Measurements from ENCODE around the gene MPC1L.
A peak's percentile ranks its signal among the peaks of the same experiment; 100 is the strongest.
"Not testable (repeated sequence)": the region's sequence is repeated elsewhere in the genome, so short reads cannot be mapped to it uniquely, and the experiment has no call there.

Gene MPC1L

GRCh38 chrX:40579900-40580536 is 43.2 kb upstream of the MPC1L start:
- Mint-ChIP-seq H3K9me3 (peaks cover 19% of the 10 kb centered on the region), H3K4me1 (peaks cover 10% of the 10 kb centered on the region), H3K27ac (no peak overlapping the region), H3K36me3 (ENCODE audit: low read depth) (no peaks in the 10 kb centered on the region), H3K4me3 (peak overlapping the region; percentile 88), H3K27me3 (ENCODE audit: low read depth, poor library complexity) (peaks cover 10% of the 10 kb centered on the region)
- no peak for DNase-seq
- no peak for TF ChIP-seq CTCF (IDR thresholded peaks at IDR 0.05)

- H3K27ac Mint-ChIP-seq = peak within 1 kb of the TSS; percentile 45
- no peak for TF ChIP-seq CTCF (IDR thresholded peaks at IDR 0.05)
- peak; percentile 83 for DNase-seq
- no peaks in the 10 kb centered on the region for H3K36me3 Mint-ChIP-seq (ENCODE audit: low read depth)
- H3K4me1 Mint-ChIP-seq = peaks cover 10% of the 10 kb centered on the region
- H3K27me3 Mint-ChIP-seq (ENCODE audit: low read depth, poor library complexity) = peaks cover 10% of the 10 kb centered on the region
- peak within 1 kb of the TSS; percentile 88 for H3K4me3 Mint-ChIP-seq
- peaks cover 23% of the 10 kb centered on the region for H3K9me3 Mint-ChIP-seq
These were observed 42.5 kb upstream of the MPC1L start, which contains the start of gene ATP6AP2 for GRCh38 chrX:40580537-40581335. TSS of gene ATP6AP2 (plus strand) at chrX:40580970. CDS start at chrX:40581066, 96 bp downstream.

DNA sequence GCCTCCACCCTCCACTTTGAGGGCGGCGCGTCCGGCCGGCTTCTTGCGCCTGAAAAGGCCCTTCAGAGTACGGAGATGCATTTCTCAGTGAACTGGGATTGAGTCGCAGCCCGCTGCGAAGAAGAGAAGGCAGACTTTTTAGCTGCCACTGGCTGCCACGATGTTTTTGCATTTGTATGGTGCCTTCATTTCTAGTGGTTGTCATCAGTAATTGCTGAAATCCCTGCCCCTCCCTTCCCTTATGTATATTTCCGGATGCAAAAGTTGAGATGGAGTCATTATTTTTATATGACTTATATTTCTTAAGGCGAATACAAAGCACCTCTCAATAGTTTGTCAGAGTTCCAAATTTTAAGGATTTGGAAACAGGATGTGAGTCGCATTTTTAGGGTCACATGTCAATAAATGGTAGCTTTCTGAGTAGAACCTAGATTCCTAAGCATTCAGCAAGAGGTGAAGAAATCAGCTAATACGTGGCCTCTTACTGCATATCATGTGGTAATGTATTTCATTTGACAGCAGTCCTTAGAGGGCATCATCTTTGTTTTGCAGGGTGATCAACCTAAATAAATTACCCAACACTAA is 41.8 kb upstream of the MPC1L start:
- Mint-ChIP-seq H3K4me1 (peaks cover 10% of the 10 kb centered on the region), H3K4me3 (peak overlapping the region; percentile 77), H3K36me3 (ENCODE audit: low read depth) (no peaks in the 10 kb centered on the region), H3K27me3 (ENCODE audit: low read depth, poor library complexity) (peaks cover 10% of the 10 kb centered on the region), H3K27ac (no peak overlapping the region), H3K9me3 (peaks cover 29% of the 10 kb centered on the region)
- DNase-seq = no peak
- TF ChIP-seq CTCF (IDR thresholded peaks at IDR 0.05) = no peak

GRCh38 chrX:40582178-40582577 is 41.0 kb upstream of the MPC1L start:
- Mint-ChIP-seq H3K9me3 (peaks cover 30% of the 10 kb centered on the region), H3K4me3 (peak overlapping the region; percentile 77), H3K4me1 (peaks cover 10% of the 10 kb centered on the region)
- not testable (repeated sequence) for H3K36me3 Mint-ChIP-seq (ENCODE audit: low read depth); DNase-seq; H3K27ac Mint-ChIP-seq; H3K27me3 Mint-ChIP-seq (ENCODE audit: low read depth, poor library complexity)

DNA sequence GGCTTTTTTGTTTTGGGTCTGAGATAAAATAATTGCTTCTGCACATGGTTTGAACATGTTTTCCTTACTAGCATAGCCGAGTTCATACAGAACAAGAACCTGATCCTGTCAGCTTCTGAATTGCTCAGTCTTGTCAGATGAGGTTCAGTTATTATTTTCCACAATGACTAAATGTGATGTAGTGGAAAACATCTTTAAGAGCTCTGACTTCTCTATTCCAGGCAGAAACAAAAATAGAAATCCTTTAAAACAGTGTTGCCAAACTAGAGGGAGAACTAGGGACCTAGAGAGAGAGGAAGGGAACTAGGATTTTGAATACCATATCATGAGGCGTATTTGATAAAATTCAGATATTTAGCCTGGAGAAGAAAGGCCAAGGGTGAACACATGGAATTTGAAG is 40.4 kb upstream of the MPC1L start:
- Mint-ChIP-seq H3K27ac (no peak overlapping the region), H3K4me3 (peak overlapping the region; percentile 77), H3K27me3 (ENCODE audit: low read depth, poor library complexity) (peaks cover 5% of the 10 kb centered on the region), H3K36me3 (ENCODE audit: low read depth) (no peaks in the 10 kb centered on the region), H3K9me3 (peaks cover 30% of the 10 kb centered on the region), H3K4me1 (peaks cover 10% of the 10 kb centered on the region)
- TF ChIP-seq CTCF (IDR thresholded peaks at IDR 0.05) = no peak
- DNase-seq = no peak

GRCh38 chrX:40587623-40588022 is 35.6 kb upstream of the MPC1L start:
- H3K36me3 Mint-ChIP-seq (ENCODE audit: low read depth); H3K4me3 Mint-ChIP-seq; DNase-seq; H3K27ac Mint-ChIP-seq; H3K27me3 Mint-ChIP-seq (ENCODE audit: low read depth, poor library complexity); H3K4me1 Mint-ChIP-seq: not testable (repeated sequence)
- H3K9me3 Mint-ChIP-seq = peaks cover 23% of the 10 kb centered on the region

DNA sequence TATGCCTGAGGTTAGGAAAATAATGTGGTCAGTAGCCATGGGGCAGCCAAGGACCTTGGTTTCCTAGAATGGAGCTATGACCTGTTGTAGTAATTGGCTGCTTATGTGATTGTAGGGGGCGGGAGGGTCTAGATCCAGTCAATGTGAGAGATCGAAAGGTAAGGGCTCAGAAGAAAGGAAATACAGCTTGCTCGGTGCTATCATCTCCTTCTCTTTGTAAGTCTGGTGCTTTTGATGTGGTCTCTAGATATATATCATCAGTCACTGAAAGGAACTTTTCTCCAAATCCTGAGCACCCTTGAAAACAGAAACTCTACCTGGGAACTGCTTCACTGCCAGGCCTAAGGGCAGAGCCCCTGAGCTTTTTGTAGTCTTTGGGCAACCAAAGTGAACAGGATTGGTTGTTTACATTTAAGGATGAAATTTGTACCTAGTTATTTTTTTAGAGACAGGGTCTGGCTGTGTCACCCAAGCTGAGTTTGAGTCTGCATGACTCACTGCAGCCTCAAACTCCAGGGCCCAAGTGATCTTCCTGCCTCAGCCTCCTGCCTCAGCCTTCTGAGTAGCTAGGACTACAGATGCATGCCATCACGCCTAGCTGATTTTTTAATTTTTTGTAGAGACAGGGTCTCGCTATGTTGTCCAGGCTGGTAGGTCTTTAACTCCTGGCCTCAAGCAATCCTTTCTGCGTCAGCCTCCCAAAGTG is 33.5 kb upstream of the MPC1L start:
- H3K9me3 Mint-ChIP-seq = peaks cover 16% of the 10 kb centered on the region
- H3K4me3 Mint-ChIP-seq; H3K4me1 Mint-ChIP-seq; DNase-seq; H3K27me3 Mint-ChIP-seq (ENCODE audit: low read depth, poor library complexity); H3K27ac Mint-ChIP-seq: not testable (repeated sequence)
- H3K36me3 Mint-ChIP-seq (ENCODE audit: low read depth) = peaks cover 14% of the 10 kb centered on the region
